BE2C (cell line): ENCODE data around the gene ZBTB9. TPM values are rescaled to one million over a fixed set of nuclear protein-coding genes. Genes with fewer than 3 reads are reported as not detected.

Experiments
- DNase-seq: peaks from one replicate; pipeline ENCODE4 v3.0.0-alpha.2; 2020
- H3K27me3 ChIP-seq: fragments of 250-450 bp; sonication (Bioruptor Pico); 2 replicates; pipeline ENCODE4 v1.5.1; 2020; ENCODE audit warnings: mild to moderate bottlenecking
- H3K36me3 ChIP-seq: fragments of 250-450 bp; sonication (Bioruptor Pico); 2 replicates; pipeline ENCODE4 v1.5.1; 2020; ENCODE audit warnings: mild to moderate bottlenecking
- H3K4me1 ChIP-seq: fragments of 250-450 bp; sonication (Bioruptor Pico); 2 replicates; pipeline ENCODE4 v1.5.1; 2020
- H3K4me3 ChIP-seq: 2 replicates; pipeline ENCODE4 v1.5.1; 2011; ENCODE audit warnings: low read depth, low read length
- H3K9me3 ChIP-seq: fragments of 250-450 bp; sonication (Bioruptor Pico); 2 replicates; pipeline ENCODE4 v1.5.1; 2020
- CTCF ChIP-seq: IDR thresholded peaks from 2 replicates; pipeline ENCODE4 v1.5.1; 2012; ENCODE audit warnings: mild to moderate bottlenecking, low read depth, low read length
- polyA plus RNA-seq: library from polyadenylated mRNA; unstranded; fragments of >200 nt; gene quantifications from one replicate; pipeline ENCODE4 v1.2.1, GENCODE V29; 2012; ENCODE audit warnings: low read depth, missing spikeins; ENCODE audit not compliant: insufficient read length, insufficient read depth

The ZBTB9 gene
- polyA plus RNA-seq, result 90.5 TPM

GRCh38 chr6:33454009-33454946 is at the start of gene ZBTB9:
TSS of gene ZBTB9 (plus strand) at chr6:33454576. CDS start at chr6:33455101, 525 bp downstream.
- no peaks in the 10 kb centered on the region for H3K27me3 ChIP-seq
- no peaks in the 10 kb centered on the region for H3K4me1 ChIP-seq
- peak within 1 kb of the TSS; percentile 94 for H3K4me3 ChIP-seq
- no peaks in the 10 kb centered on the region for H3K9me3 ChIP-seq
- DNase-seq, result peak; percentile 97
- H3K36me3 ChIP-seq, result peaks cover 14% of the 10 kb centered on the region; the same call in 1 of the 2 replicates
- no peak for TF ChIP-seq CTCF

GRCh38 chr6:33404884-33405283 is 49.5 kb upstream of the ZBTB9 start:
- TF ChIP-seq CTCF, result no peak
- peaks cover 80% of the 10 kb centered on the region for H3K36me3 ChIP-seq
- H3K4me3 ChIP-seq, result no peak overlapping the region

GRCh38 chr6:33405386-33405940 is 48.9 kb upstream of the ZBTB9 start:
- Histone ChIP-seq H3K4me3 (no peak overlapping the region), H3K9me3 (no peaks in the 10 kb centered on the region), H3K27me3 (no peaks in the 10 kb centered on the region), H3K36me3 (peaks cover 76% of the 10 kb centered on the region), H3K4me1 (peaks cover 3% of the 10 kb centered on the region; the same call in 1 of the 2 replicates)
- TF ChIP-seq CTCF, result no peak
- DNase-seq, result no peak

More at GRCh38 chr6:33404884-33405283, 49.5 kb upstream of the ZBTB9 start:
- no peaks in the 10 kb centered on the region for H3K27me3 ChIP-seq
- no peak for DNase-seq
- H3K9me3 ChIP-seq, result no peaks in the 10 kb centered on the region
- peaks cover 3% of the 10 kb centered on the region; the same call in 1 of the 2 replicates for H3K4me1 ChIP-seq

DNA sequence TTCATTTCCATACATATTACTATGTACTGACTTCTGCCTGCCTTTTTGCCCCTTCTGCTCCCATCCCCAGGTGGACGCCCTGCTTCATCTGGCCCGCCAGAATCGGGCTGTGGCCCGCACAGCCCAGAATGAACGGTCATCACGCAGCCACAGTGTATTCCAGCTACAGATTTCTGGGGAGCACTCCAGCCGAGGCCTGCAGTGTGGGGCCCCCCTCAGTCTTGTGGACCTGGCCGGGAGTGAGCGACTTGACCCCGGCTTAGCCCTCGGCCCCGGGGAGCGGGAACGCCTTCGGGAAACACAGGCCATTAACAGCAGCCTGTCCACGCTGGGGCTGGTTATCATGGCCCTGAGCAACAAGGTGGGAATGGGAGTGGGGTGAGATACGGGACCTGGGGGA is 48.2 kb upstream of the ZBTB9 start:
- Histone ChIP-seq H3K9me3 (no peaks in the 10 kb centered on the region), H3K36me3 (peaks cover 70% of the 10 kb centered on the region), H3K27me3 (no peaks in the 10 kb centered on the region), H3K4me1 (peaks cover 3% of the 10 kb centered on the region; the same call in 1 of the 2 replicates), H3K4me3 (no peak overlapping the region)
- no peak for DNase-seq
- TF ChIP-seq CTCF, result no peak

- Histone ChIP-seq H3K4me1 (peaks cover 3% of the 10 kb centered on the region; the same call in 1 of the 2 replicates), H3K4me3 (no peak overlapping the region), H3K27me3 (no peaks in the 10 kb centered on the region), H3K36me3 (peaks cover 60% of the 10 kb centered on the region), H3K9me3 (no peaks in the 10 kb centered on the region)
- TF ChIP-seq CTCF, result peak; percentile 34
- DNase-seq, result no peak
Observed at GRCh38 chr6:33407132-33407718, 47.2 kb upstream of the ZBTB9 start.
